Activated CD4-positive, alpha-beta memory T cell treated with anti-CD3 and anti-CD28 coated beads for 36 hours (primary cell): ENCODE measurements around the gene ASAP2. TPM values are rescaled to one million over a fixed set of nuclear protein-coding genes. Genes with fewer than 3 reads are reported as not detected.

ENCODE experiments used
- CTCF ChIA-PET: fragments of 350-600 bp; sonication (Branson Sonifier 250); formaldehyde crosslinking; loops from one replicate; lab custom pipeline; 2021; ENCODE audit warnings: antibody characterized with exemption, inconsistent platforms; lab: Charles Lee
- POLR2A ChIA-PET: fragments of 350-600 bp; sonication (Branson Sonifier 250); formaldehyde crosslinking; loops from one replicate; lab custom pipeline; 2021; ENCODE audit warnings: antibody characterized with exemption; lab: Charles Lee
- DNase-seq: peaks from one replicate; pipeline ENCODE4 v3.0.0-alpha.2; 2020
- H3K27ac Mint-ChIP-seq: one replicate; pipeline ENCODE4 v1.8.0; 2021; ENCODE audit warnings: mixed read lengths
- H3K27me3 Mint-ChIP-seq: one replicate; pipeline ENCODE4 v1.8.0; 2021; ENCODE audit warnings: mixed read lengths
- H3K36me3 Mint-ChIP-seq: one replicate; pipeline ENCODE4 v1.8.0; 2021; ENCODE audit warnings: mixed read lengths
- H3K4me1 Mint-ChIP-seq: one replicate; pipeline ENCODE4 v1.8.0; 2021; ENCODE audit warnings: low read depth, mixed read lengths
- H3K4me3 Mint-ChIP-seq: one replicate; pipeline ENCODE4 v1.8.0; 2021; ENCODE audit warnings: mild to moderate bottlenecking, mixed read lengths
- H3K9me3 Mint-ChIP-seq: one replicate; pipeline ENCODE4 v1.8.0; 2021; ENCODE audit warnings: mixed read lengths
- intact Hi-C: fragments of 100-400 bp; cut with micrococcal nuclease; formaldehyde crosslinking; loops from one replicate; pipeline ENCODE4 v1.15.1; 2023
- total RNA-seq, 2 experiments: library from RNA; stranded (reverse); gene quantifications; one replicate each; pipeline ENCODE4 v1.2.3, GENCODE V29; 2021

Gene ASAP2
- total RNA-seq, 2 experiments from 2014 or later = 0.26 to 0.97 TPM

DNA sequence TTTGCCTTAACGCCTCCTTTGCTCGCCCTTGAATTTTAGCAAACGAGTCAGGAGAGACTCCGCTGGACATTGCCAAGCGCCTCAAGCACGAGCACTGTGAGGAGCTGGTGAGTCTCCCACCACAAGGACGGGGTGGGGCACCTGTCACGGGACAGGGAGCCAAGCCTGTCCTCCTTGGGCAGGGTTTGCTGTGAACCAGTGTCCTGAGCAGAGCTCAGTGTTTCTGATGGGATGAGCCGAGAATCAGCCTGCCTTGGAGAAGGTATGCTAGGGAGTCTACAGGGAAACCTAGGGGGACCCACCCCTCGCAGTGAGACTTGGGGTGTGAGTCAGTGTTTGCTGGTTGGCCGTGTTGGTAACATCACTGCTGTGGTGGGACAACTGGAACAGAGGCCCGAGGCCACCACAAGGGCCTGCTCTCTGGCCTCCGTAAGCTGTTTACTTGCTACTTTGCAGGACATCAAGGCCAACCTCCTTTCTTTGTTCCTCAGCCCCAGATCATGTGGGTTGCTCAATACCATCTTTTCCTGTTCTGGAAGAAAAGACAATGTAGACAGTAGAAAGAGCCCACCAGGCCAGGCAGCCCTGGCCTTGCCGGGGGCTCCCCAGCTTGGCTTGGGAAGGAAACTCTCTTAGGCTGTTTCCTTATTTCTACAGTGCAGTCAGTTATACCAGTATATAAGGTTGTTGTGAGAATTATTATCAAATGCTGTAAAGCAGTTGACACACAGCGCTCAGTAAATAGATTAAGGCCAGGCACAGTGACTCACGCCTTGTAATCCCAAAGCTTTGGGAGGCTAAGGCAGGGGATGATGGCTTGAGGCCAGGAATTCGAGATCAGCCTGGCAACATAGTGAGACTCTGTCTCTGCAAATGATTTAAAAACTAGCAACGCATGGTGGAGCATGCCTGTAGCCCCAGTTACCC, 174.4 kb downstream of the ASAP2 start:
- CTCF ChIA-PET = interaction anchor here (1.2 kb wide), 1 partner anchor 8 kb away, joined by 3 read pairs; no protein-coding TSS in a partner anchor

GRCh38 chr2:9382604-9383235, 176.1 kb downstream of the ASAP2 start:
- Mint-ChIP-seq H3K27me3 (no peaks in the 10 kb centered on the region), H3K4me1 (no peaks in the 10 kb centered on the region), H3K27ac (no peak overlapping the region), H3K9me3 (no peaks in the 10 kb centered on the region), H3K36me3 (no peaks in the 10 kb centered on the region), H3K4me3 (no peak overlapping the region)
- intact Hi-C loops = no loop called here
- no peak for DNase-seq
- ChIA-PET CTCF (interaction anchor here (1.2 kb wide), 1 partner anchor 10 kb away, joined by 3 read pairs; no protein-coding TSS in a partner anchor), POLR2A (interaction anchor here (1.6 kb wide), 1 partner anchor 11 kb away, joined by 3 read pairs; no protein-coding TSS in a partner anchor)

More for the DNA sequence above, 174.4 kb downstream of the ASAP2 start:
- no peaks in the 10 kb centered on the region for H3K9me3 Mint-ChIP-seq
- no peak overlapping the region for H3K27ac Mint-ChIP-seq
- no peaks in the 10 kb centered on the region for H3K4me1 Mint-ChIP-seq
- H3K27me3 Mint-ChIP-seq = no peaks in the 10 kb centered on the region
- no peak for DNase-seq
- no peak overlapping the region for H3K4me3 Mint-ChIP-seq
- no peaks in the 10 kb centered on the region for H3K36me3 Mint-ChIP-seq
- POLR2A ChIA-PET = interaction anchor here (1.6 kb wide), 1 partner anchor 9 kb away, joined by 3 read pairs; no protein-coding TSS in a partner anchor
- intact Hi-C loops = no loop called here

DNA sequence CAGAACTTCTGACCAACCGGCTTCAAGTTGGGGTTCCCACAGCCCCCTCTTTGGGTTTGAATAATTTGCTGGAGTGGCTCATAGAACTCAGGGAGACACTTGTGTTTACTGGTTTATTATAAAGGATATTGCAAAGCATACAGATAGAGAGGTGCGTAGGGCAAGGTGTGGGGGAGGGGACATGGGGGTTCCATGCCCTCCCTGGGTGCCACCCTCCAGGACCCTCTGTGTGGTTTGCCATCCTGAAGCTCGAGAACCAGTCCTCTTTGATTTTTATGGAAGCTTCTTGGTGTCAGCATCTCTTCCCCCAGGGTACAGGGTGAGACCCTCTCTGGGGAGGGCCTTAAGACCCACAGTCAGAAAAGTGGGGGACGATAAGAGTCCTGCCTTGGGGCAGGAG, 177.9 kb downstream of the ASAP2 start:
- intact Hi-C loops = no loop called here
- DNase-seq = no peak
- no peaks in the 10 kb centered on the region for H3K36me3 Mint-ChIP-seq
- no peaks in the 10 kb centered on the region for H3K27me3 Mint-ChIP-seq
- H3K4me3 Mint-ChIP-seq = no peak overlapping the region
- ChIA-PET POLR2A (no interaction called here), CTCF (interaction anchor here (1.4 kb wide), 1 partner anchor 13 kb away, joined by 4 read pairs; no protein-coding TSS in a partner anchor)
- no peaks in the 10 kb centered on the region for H3K4me1 Mint-ChIP-seq
- no peak overlapping the region for H3K27ac Mint-ChIP-seq
- H3K9me3 Mint-ChIP-seq = no peaks in the 10 kb centered on the region

DNA sequence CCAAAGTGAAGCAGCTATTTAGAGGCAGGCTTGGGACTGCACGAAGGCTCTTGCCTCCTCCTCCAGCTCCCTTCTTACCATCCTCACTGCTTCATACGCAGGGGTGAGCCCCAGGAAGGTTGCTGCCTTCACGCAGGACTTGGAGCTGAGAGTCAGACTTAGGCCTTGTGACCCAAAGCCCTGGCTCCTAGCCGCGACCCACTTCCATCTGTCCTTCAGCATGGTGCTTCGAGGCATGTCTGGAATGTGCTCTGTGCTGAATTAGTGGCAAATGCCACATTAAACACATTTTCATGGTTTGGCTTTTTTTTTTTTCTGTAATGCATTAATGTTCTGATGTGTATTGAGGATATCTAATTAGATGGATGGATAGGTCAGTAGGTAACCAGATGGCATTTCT, 179.2 kb downstream of the ASAP2 start:
- no peaks in the 10 kb centered on the region for H3K9me3 Mint-ChIP-seq
- no peak overlapping the region for H3K27ac Mint-ChIP-seq
- CTCF ChIA-PET = interaction anchor here (1.4 kb wide), 1 partner anchor 15 kb away, joined by 4 read pairs; no protein-coding TSS in a partner anchor
- intact Hi-C loops = no loop called here
- no peaks in the 10 kb centered on the region for H3K36me3 Mint-ChIP-seq
- no peaks in the 10 kb centered on the region for H3K4me1 Mint-ChIP-seq
- no peak overlapping the region for H3K4me3 Mint-ChIP-seq
- POLR2A ChIA-PET = no interaction called here
- DNase-seq = no peak
- no peaks in the 10 kb centered on the region for H3K27me3 Mint-ChIP-seq

GRCh38 chr2:9388199-9388681, 181.6 kb downstream of the ASAP2 start:
- Mint-ChIP-seq H3K27ac (no peak overlapping the region), H3K27me3 (no peaks in the 10 kb centered on the region), H3K36me3 (no peaks in the 10 kb centered on the region), H3K4me3 (no peak overlapping the region), H3K4me1 (no peaks in the 10 kb centered on the region), H3K9me3 (no peaks in the 10 kb centered on the region)
- no peak for DNase-seq
- intact Hi-C loops = no loop called here
- ChIA-PET POLR2A (no interaction called here), CTCF (no interaction called here)

DNA sequence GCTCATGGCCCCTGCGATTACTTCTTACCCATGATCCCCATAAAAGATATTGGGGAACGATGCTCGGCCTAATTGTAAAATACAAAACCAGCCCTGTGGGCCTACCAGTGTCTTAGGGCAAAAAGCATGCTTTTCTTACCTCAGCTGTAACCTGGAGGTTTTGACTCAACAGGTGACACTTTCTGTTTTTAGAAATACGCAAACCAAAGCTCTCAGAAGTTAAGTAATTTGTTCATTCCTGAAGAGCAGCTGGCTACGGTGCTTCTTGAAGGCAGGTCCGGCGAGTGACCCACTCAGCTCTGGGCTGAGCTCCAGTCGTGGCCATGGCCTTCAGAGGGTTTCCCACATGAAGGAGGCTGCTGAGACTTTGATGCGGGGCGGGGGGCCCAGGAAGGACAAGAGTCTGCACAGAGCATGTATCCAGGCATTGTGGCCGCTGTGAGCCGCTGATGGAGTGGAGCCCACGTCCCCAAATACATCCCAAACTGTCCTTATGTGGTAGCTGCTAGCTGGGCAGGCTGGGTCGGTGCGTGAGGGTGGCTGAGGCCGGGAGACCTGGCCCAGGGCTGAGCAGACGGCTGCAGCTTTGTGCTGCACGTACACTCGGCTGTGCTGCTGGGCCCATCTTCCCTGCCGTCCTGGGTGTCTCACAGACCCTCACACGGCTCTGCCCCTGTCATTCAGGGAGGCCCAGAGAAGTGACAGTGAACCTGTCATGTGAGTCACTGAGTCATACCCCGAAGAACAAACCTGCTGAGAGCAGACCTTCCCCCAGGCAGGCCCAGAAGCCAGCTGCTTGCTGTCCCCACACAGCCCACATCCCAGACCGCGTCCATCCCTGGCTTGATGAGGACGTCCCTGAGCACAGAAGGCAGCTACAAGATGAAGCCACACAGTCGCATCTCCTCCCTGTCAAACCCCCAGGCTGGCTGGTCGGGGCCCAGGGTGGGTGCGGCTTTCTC, 182.6 kb downstream of the ASAP2 start:
- CTCF ChIA-PET = no interaction called here

GRCh38 chr2:9390151-9390850, 183.7 kb downstream of the ASAP2 start:
- Mint-ChIP-seq H3K4me1 (no peaks in the 10 kb centered on the region), H3K27me3 (no peaks in the 10 kb centered on the region), H3K4me3 (no peak overlapping the region), H3K27ac (no peak overlapping the region), H3K36me3 (no peaks in the 10 kb centered on the region), H3K9me3 (no peaks in the 10 kb centered on the region)
- POLR2A ChIA-PET = no interaction called here
- intact Hi-C loops = no loop called here
- CTCF ChIA-PET = no interaction called here
- no peak for DNase-seq

More for the DNA sequence above, 182.6 kb downstream of the ASAP2 start:
- intact Hi-C loops = no loop called here
- Mint-ChIP-seq H3K9me3 (no peaks in the 10 kb centered on the region), H3K27me3 (no peaks in the 10 kb centered on the region), H3K4me1 (no peaks in the 10 kb centered on the region), H3K27ac (no peak overlapping the region), H3K4me3 (no peak overlapping the region), H3K36me3 (no peaks in the 10 kb centered on the region)
- POLR2A ChIA-PET = no interaction called here
- no peak for DNase-seq

DNA sequence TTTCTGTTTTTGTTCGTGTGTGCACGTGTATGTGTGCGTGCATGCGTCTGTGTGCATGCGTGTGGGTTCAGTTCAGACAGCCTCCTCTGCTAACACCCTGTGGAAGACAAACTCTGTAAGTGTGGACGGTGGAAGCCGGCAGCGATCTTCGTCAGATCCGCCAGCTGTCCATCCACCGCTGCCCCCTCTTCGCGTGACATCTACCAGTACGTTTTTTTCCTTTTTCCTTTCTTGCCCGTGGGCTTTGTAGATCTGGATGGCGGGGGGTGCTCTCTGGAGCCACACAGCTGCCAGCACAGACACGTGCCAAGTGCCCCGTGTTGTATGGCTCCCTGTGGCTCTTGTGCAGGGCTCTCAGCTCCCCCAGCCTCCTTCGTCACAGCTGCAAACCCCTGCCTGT, 184.4 kb downstream of the ASAP2 start:
- POLR2A ChIA-PET = no interaction called here
- Mint-ChIP-seq H3K36me3 (no peaks in the 10 kb centered on the region), H3K27ac (no peak overlapping the region), H3K4me3 (no peak overlapping the region), H3K4me1 (no peaks in the 10 kb centered on the region), H3K27me3 (no peaks in the 10 kb centered on the region), H3K9me3 (no peaks in the 10 kb centered on the region)
- intact Hi-C loops = no loop called here
- CTCF ChIA-PET = no interaction called here
- DNase-seq = no peak

- POLR2A ChIA-PET = no interaction called here
- H3K27ac Mint-ChIP-seq = no peak overlapping the region
- intact Hi-C loops = no loop called here
- no peak for DNase-seq
- H3K9me3 Mint-ChIP-seq = no peaks in the 10 kb centered on the region
- CTCF ChIA-PET = no interaction called here
- no peaks in the 10 kb centered on the region for H3K36me3 Mint-ChIP-seq
- H3K4me3 Mint-ChIP-seq = no peak overlapping the region
- H3K27me3 Mint-ChIP-seq = no peaks in the 10 kb centered on the region
- no peaks in the 10 kb centered on the region for H3K4me1 Mint-ChIP-seq
These were observed 185.5 kb downstream of the ASAP2 start for GRCh38 chr2:9391961-9392720.

GRCh38 chr2:9392898-9393765, 186.5 kb downstream of the ASAP2 start:
- intact Hi-C loops = no loop called here
- Mint-ChIP-seq H3K9me3 (no peaks in the 10 kb centered on the region), H3K27ac (no peak overlapping the region), H3K27me3 (no peaks in the 10 kb centered on the region), H3K4me1 (no peaks in the 10 kb centered on the region), H3K36me3 (no peaks in the 10 kb centered on the region), H3K4me3 (no peak overlapping the region)
- no peak for DNase-seq
- ChIA-PET POLR2A (no interaction called here), CTCF (interaction anchor here (0.6 kb wide), 1 partner anchor 832 kb away, joined by 3 read pairs; no protein-coding TSS in a partner anchor)
